GM12864 (cell line): ENCODE measurements around the gene IQUB.

Source experiments
- DNase-seq: peaks from one replicate; pipeline ENCODE4 v3.0.0-alpha.2; 2011; ENCODE audit warnings: low read depth
- H3K4me3 ChIP-seq: 2 replicates; pipeline ENCODE4 v1.5.1; 2011; ENCODE audit warnings: mild to moderate bottlenecking, low read depth, low read length, control low read depth
- TF ChIP-seq, protein P1 (sequence below): IDR thresholded peaks from 2 replicates; pipeline ENCODE4 v1.5.1; 2011; ENCODE audit warnings: low read depth, mild to moderate bottlenecking, moderate library complexity, low read length, control low read depth, inconsistent platforms; ENCODE audit errors: missing control alignments

IQUB gene

DNA sequence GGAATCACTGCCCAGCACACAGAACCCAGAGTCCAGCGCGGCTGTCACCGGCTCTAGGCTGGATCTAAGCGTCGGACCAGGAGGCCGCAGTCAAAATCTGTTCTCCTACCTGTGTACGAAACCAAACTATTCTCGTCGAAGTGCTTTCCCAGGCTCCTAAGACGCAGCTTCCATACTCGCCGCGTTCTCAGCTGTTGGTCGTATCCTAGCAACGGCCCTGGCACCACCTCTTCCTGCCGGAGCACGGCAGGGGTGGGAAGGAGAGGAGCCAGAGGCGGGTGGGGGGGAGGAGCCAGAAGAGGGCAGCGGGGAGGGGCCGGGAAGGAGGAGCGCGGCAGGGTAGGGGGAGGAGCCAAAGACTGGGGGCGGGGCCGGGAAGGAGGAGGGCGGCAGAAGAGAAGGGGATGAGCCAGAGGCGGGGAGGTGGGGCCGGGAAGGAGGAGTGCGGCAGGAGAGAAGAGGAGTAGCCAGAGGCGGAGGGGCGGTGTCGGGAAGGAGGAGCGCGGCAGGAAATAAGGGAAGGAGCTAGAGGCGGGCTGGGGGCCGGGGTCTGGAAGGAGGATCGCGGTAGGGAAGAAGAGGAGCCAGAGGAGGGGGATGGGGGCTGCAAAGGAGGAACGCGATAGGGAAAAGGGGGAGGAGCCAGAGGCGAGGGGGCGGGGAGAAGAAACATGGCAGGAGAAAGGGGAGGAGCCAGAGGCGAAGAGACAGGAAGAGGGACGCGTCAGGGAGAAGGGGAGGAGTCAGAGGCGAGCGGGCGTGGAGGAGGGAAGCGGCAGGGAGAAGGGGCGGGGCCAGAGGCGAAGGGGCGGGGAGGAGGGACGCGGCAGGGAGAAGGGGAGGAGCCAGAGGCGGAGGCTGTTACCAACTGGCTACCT, at the start of gene IQUB:
Gene IQUB (minus strand): TSS at position 213 of the 878 bp plus-strand sequence. CDS start 22,255 bp downstream, outside the sequence.
- DNase-seq: peak; percentile 80
- TF ChIP-seq, protein P1, sequence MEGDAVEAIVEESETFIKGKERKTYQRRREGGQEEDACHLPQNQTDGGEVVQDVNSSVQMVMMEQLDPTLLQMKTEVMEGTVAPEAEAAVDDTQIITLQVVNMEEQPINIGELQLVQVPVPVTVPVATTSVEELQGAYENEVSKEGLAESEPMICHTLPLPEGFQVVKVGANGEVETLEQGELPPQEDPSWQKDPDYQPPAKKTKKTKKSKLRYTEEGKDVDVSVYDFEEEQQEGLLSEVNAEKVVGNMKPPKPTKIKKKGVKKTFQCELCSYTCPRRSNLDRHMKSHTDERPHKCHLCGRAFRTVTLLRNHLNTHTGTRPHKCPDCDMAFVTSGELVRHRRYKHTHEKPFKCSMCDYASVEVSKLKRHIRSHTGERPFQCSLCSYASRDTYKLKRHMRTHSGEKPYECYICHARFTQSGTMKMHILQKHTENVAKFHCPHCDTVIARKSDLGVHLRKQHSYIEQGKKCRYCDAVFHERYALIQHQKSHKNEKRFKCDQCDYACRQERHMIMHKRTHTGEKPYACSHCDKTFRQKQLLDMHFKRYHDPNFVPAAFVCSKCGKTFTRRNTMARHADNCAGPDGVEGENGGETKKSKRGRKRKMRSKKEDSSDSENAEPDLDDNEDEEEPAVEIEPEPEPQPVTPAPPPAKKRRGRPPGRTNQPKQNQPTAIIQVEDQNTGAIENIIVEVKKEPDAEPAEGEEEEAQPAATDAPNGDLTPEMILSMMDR: no peak
- peak within 1 kb of the TSS; percentile 60 for H3K4me3 ChIP-seq

DNA sequence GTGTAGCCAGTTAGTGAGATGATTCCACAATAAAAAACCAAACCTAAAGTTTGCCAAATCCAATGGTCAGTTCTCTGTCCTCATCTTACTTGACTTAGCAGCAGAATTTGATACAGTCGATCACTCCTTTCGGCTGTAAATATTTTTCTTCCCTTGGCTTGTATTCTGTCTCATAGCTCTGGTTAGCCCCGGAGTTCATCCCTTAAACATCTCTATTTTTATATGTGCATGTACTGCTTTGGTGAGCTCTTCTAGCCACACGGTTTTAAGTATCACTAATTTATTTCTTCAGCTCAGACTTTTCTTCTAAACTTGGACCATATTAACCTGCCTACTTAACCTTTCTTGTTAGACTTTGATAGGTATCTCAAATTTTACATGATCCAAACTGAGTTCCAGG, 49.4 kb upstream of the IQUB start:
- no peak overlapping the region for H3K4me3 ChIP-seq
- TF ChIP-seq, protein P1: no peak
- DNase-seq: no peak

GRCh38 chr7:123581162-123581459, 46.7 kb upstream of the IQUB start:
- H3K4me3 ChIP-seq: no peak overlapping the region
- TF ChIP-seq, protein P1: no peak
- no peak for DNase-seq

DNA sequence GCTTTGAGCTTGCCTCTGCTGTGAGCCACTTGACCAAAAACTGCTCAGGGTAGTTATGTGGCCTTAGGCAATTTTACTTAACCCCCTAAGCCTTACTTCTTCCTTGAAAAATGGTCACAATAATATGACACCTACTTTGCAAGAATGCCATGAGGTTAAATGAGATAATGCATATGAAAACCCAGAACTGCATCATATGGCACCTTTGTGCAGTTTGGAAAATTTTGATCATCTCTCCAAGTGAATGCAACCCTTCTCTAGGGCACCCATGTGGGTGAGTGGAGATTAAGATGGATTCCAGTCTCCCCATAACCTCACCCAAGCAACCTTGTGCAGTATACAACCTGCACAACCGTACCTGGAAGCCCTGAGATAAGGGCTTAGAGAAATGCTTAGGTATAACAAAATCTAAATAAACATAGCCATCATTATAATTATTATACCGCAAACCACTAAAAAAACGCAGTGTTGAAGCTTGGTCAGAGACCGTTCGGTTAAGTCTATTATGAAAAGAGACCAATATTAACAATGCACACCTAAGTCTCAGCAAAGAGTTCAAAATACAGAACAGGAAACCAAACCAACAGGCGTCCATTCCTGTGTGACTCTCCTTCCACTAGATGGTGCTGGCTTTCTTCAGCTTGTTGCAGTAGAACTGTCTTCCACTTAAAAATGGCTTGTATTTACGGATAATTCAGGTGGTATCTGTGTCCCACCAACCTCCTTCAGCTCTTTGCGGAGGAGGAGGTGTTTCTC, 46.2 kb upstream of the IQUB start:
- TF ChIP-seq, protein P1: peak; percentile 71
- H3K4me3 ChIP-seq: no peak overlapping the region
- no peak for DNase-seq

DNA sequence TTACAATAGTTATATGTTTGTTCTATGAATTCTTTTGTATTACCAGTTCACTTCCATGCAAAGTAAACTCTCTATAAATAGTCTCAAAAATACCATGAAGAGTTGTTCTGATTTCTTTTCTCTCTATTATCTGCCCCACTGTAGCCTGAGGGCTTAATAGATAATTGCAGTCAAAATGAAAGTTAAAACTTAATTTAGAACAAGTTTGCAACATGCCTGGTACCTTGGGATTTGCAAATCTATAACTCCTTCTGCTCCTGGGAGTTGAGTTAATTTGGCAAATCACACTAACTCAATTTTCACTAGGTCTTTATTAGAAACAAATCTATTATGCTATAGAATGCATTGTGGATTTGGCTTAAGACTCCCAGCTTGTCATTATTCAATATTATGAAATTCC, 45.0 kb upstream of the IQUB start:
- no peak overlapping the region for H3K4me3 ChIP-seq
- TF ChIP-seq, protein P1: no peak
- DNase-seq: no peak

DNA sequence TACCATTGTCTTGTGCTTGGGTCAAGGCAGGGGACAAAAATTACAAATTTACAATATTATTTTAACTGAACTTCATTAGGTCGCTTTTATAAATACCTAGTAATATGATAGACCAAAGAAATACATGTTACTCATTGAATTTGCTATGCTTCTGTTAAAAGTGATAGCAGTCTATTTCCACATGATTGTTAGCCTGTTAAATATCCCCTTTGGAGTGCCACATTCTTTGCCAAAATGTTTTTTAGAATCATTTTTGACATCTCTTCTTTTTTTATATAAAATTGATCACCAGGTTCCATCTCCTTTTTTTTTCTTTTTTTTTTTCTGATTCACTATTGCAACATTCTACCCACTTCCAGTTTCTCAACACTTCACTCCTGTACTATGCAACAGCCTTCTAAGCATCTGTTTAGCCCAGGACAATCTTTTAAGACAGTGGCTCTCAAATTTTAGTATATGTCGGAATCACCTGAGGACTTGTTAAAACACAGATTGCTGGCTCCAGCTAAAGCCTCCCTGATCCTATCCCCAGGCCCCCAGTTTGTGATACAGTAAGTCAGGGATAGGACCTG, 39.6 kb upstream of the IQUB start:
- no peak overlapping the region for H3K4me3 ChIP-seq
- TF ChIP-seq, protein P1: no peak
- no peak for DNase-seq
